ENCODE measurements around the gene RACGAP1. TPM values are rescaled to one million over a fixed set of nuclear protein-coding genes. Genes with fewer than 3 reads are reported as not detected.

Gene RACGAP1
- total RNA-seq, 6 experiments from 2014 or later, result 2.8 to 5.4 (median 4.2) TPM

- H3K36me3 ChIP-seq, result no peaks in the 10 kb centered on the region
- no peaks in the 10 kb centered on the region for H3K27me3 ChIP-seq
- intact Hi-C loops (cut with DNase I), result loop anchor here (5.0 kb wide), 2 partner anchors 86 to 101 kb away; partner anchors contain the start of gene ASIC1 (in 1 of the 2)
- ATAC-seq, result no peak
- no peak overlapping the region for H3K27ac ChIP-seq
- peaks cover 0 to 19% (median 0%) of the 10 kb centered on the region in 4 donors for H3K4me1 ChIP-seq
- 70% methylated on average over 4 of the region's 6 CpGs for WGBS (ENCODE audit: insufficient coverage, low coverage, low lambda C conversion rate, missing lambda C conversion rate)
- no peak for DNase-seq
- no peaks in the 10 kb centered on the region for H3K9me3 ChIP-seq
- H3K4me3 ChIP-seq, result no peak overlapping the region
- TF ChIP-seq CTCF (IDR thresholded peaks at IDR 0.05) (no peak), POLR2A (IDR thresholded peaks at IDR 0.05) (no peak)
These were observed 54.2 kb downstream of the RACGAP1 start for GRCh38 chr12:49971141-49971540.

DNA sequence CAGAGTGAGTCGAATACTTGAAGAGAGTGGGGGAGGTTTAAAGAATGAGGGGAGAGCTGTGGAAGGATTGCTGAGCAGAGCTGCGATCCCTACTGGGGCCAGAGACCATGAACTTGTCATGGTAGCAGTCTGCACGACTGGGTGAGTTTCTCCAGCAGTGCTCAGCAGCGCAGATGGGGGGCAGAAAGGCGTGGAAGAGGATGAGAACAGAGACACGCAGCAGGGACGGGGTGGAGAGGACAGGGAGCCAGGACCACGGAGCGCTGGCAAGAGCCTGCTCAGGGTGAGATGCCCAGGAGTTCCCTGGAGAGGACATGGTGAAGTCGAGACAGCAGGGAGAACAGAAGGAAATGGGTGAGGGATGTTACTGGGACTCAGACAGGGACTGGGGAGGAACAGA is 54.6 kb downstream of the RACGAP1 start:
- no peak for TF ChIP-seq CTCF (IDR thresholded peaks at IDR 0.05)
- no peak for TF ChIP-seq POLR2A (IDR thresholded peaks at IDR 0.05)
- Histone ChIP-seq H3K9me3 (no peaks in the 10 kb centered on the region), H3K36me3 (no peaks in the 10 kb centered on the region), H3K27me3 (no peaks in the 10 kb centered on the region), H3K27ac (no peak overlapping the region), H3K4me1 (peaks cover 0 to 19% (median 0%) of the 10 kb centered on the region in 4 donors), H3K4me3 (no peak overlapping the region)
- no peak for ATAC-seq
- WGBS (ENCODE audit: insufficient coverage, low coverage, low lambda C conversion rate, missing lambda C conversion rate), result 65% methylated on average over 10 of the region's 10 CpGs
- no peak for DNase-seq
- intact Hi-C loops (cut with DNase I), result loop anchor here (5.0 kb wide), 2 partner anchors 87 to 102 kb away; partner anchors contain the start of gene ASIC1 (in 1 of the 2)

- Histone ChIP-seq H3K4me3 (no peak overlapping the region), H3K4me1 (peaks cover 0 to 19% (median 0%) of the 10 kb centered on the region in 4 donors), H3K9me3 (no peaks in the 10 kb centered on the region), H3K27me3 (no peaks in the 10 kb centered on the region), H3K36me3 (no peaks in the 10 kb centered on the region), H3K27ac (no peak overlapping the region)
- DNase-seq (no peak), ATAC-seq (no peak)
- WGBS (ENCODE audit: insufficient coverage, low coverage, low lambda C conversion rate, missing lambda C conversion rate), result 72% methylated on average over 8 of the region's 12 CpGs
- intact Hi-C loops (cut with DNase I), result loop anchor here (5.0 kb wide), 2 partner anchors 87 to 102 kb away; partner anchors contain the start of gene ASIC1 (in 2 of the 2)
- TF ChIP-seq CTCF (IDR thresholded peaks at IDR 0.05) (no peak), POLR2A (IDR thresholded peaks at IDR 0.05) (no peak)
These were observed 55.5 kb downstream of the RACGAP1 start for GRCh38 chr12:49969651-49970429.

- Histone ChIP-seq H3K4me3 (no peak overlapping the region), H3K27me3 (no peaks in the 10 kb centered on the region), H3K9me3 (no peaks in the 10 kb centered on the region), H3K4me1 (peaks cover 0 to 19% (median 0%) of the 10 kb centered on the region in 4 donors), H3K27ac (no peak overlapping the region), H3K36me3 (no peaks in the 10 kb centered on the region)
- ATAC-seq (no peak), DNase-seq (no peak)
- intact Hi-C loops (cut with DNase I), result loop anchor here (5.0 kb wide), 2 partner anchors 88 to 103 kb away; partner anchors contain the start of gene ASIC1 (in 1 of the 2)
- TF ChIP-seq CTCF (IDR thresholded peaks at IDR 0.05) (no peak), POLR2A (IDR thresholded peaks at IDR 0.05) (no peak)
- WGBS (ENCODE audit: insufficient coverage, low coverage, low lambda C conversion rate, missing lambda C conversion rate), result 100% methylated on average over 3 of the region's 5 CpGs
These were observed 56.3 kb downstream of the RACGAP1 start for GRCh38 chr12:49969027-49969426.
